Measurements from ENCODE around the gene HABP4.

HABP4 gene

DNA sequence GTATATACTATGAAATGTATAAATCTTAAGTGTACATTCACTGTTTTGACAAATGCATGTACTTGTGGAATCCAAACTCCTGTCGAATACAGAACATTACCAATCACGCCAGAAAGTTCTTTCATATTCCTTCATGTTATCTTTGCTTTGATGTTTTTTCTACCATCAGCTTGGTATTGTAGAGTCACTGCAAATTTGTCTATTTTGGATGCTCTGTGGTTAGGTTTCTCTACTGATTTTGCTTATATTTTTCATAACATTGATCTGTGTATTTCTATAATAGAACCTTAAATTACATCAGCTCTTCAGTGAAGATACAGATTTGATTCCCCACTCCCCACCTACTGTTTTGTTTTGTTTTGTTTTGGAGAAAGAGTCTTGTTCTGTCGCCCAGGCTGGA is 30.8 kb downstream of the HABP4 start:
- Histone ChIP-seq H3K9ac (no peak overlapping the region), H3K9me3 (ENCODE audit: control insufficient read depth, low read length) (no peaks in the 10 kb centered on the region), H3K36me3 (ENCODE audit: control insufficient read depth, insufficient read depth, low read length) (no peaks in the 10 kb centered on the region), H3K79me2 (no peaks in the 10 kb centered on the region), H3K27me3 (ENCODE audit: control insufficient read depth, insufficient read depth, low read length) (no peaks in the 10 kb centered on the region), H3K4me3 (ENCODE audit: low read depth, low read length) (no peak overlapping the region), H3K4me1 (no peaks in the 10 kb centered on the region), H3K4me2 (ENCODE audit: low read length) (no peak overlapping the region), H2AFZ (no peak overlapping the region), H3K27ac (no peak overlapping the region)
- TF ChIP-seq, protein P1, sequence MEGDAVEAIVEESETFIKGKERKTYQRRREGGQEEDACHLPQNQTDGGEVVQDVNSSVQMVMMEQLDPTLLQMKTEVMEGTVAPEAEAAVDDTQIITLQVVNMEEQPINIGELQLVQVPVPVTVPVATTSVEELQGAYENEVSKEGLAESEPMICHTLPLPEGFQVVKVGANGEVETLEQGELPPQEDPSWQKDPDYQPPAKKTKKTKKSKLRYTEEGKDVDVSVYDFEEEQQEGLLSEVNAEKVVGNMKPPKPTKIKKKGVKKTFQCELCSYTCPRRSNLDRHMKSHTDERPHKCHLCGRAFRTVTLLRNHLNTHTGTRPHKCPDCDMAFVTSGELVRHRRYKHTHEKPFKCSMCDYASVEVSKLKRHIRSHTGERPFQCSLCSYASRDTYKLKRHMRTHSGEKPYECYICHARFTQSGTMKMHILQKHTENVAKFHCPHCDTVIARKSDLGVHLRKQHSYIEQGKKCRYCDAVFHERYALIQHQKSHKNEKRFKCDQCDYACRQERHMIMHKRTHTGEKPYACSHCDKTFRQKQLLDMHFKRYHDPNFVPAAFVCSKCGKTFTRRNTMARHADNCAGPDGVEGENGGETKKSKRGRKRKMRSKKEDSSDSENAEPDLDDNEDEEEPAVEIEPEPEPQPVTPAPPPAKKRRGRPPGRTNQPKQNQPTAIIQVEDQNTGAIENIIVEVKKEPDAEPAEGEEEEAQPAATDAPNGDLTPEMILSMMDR (IDR thresholded peaks at IDR 0.05) = no peak

DNA sequence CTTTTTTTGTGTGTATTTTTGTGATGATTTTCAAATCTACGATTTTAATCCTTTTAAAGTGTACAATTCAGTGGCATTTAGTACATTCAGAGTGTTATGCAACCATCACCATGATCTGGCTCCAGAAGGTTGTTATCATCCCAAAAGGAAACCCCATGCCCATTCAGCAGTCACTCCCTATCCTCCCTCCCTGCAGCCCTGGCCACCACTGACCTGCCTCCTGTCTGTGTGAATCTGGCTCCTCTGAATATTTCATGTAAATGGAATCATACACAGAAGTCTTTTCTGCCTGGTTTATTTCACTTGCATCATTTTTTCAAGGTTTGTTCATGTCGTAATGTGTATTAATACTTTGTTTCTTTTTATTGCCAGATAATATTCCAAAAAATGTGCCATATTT is 32.5 kb downstream of the HABP4 start:
- Histone ChIP-seq H3K4me1 (no peaks in the 10 kb centered on the region), H3K27ac (no peak overlapping the region), H3K27me3 (ENCODE audit: control insufficient read depth, insufficient read depth, low read length) (no peaks in the 10 kb centered on the region), H3K4me3 (ENCODE audit: low read depth, low read length) (no peak overlapping the region), H3K9ac (no peak overlapping the region), H3K4me2 (ENCODE audit: low read length) (no peak overlapping the region), H2AFZ (no peak overlapping the region), H3K79me2 (no peaks in the 10 kb centered on the region), H3K36me3 (ENCODE audit: control insufficient read depth, insufficient read depth, low read length) (no peaks in the 10 kb centered on the region), H3K9me3 (ENCODE audit: control insufficient read depth, low read length) (no peaks in the 10 kb centered on the region)
- TF ChIP-seq, protein P1 (IDR thresholded peaks at IDR 0.05) = no peak

GRCh38 chr9:96483197-96483596 is 33.2 kb downstream of the HABP4 start:
- no peaks in the 10 kb centered on the region for H3K79me2 ChIP-seq
- no peak overlapping the region for H3K4me3 ChIP-seq (ENCODE audit: low read depth, low read length)
- TF ChIP-seq, protein P1 (IDR thresholded peaks at IDR 0.05) = no peak
- H3K4me1 ChIP-seq = no peaks in the 10 kb centered on the region
- H3K9ac ChIP-seq = no peak overlapping the region
- H3K27ac ChIP-seq = no peak overlapping the region
- H3K9me3 ChIP-seq (ENCODE audit: control insufficient read depth, low read length) = no peaks in the 10 kb centered on the region
- H3K36me3 ChIP-seq (ENCODE audit: control insufficient read depth, insufficient read depth, low read length) = no peaks in the 10 kb centered on the region
- no peak overlapping the region for H2AFZ ChIP-seq
- no peak overlapping the region for H3K4me2 ChIP-seq (ENCODE audit: low read length)
- no peaks in the 10 kb centered on the region for H3K27me3 ChIP-seq (ENCODE audit: control insufficient read depth, insufficient read depth, low read length)

- no peak overlapping the region for H3K4me3 ChIP-seq (ENCODE audit: low read depth, low read length)
- H2AFZ ChIP-seq = no peak overlapping the region
- H3K9me3 ChIP-seq (ENCODE audit: control insufficient read depth, low read length) = no peaks in the 10 kb centered on the region
- H3K27ac ChIP-seq = no peak overlapping the region
- no peaks in the 10 kb centered on the region for H3K4me1 ChIP-seq
- H3K4me2 ChIP-seq (ENCODE audit: low read length) = no peak overlapping the region
- TF ChIP-seq, protein P1 (IDR thresholded peaks at IDR 0.05) = no peak
- H3K27me3 ChIP-seq (ENCODE audit: control insufficient read depth, insufficient read depth, low read length) = no peaks in the 10 kb centered on the region
- H3K9ac ChIP-seq = no peak overlapping the region
- no peaks in the 10 kb centered on the region for H3K36me3 ChIP-seq (ENCODE audit: control insufficient read depth, insufficient read depth, low read length)
- no peaks in the 10 kb centered on the region for H3K79me2 ChIP-seq
Measured at GRCh38 chr9:96483733-96484390, 33.9 kb downstream of the HABP4 start.

GRCh38 chr9:96484521-96484931 is 34.6 kb downstream of the HABP4 start:
- H2AFZ ChIP-seq = no peak overlapping the region
- no peak overlapping the region for H3K27ac ChIP-seq
- no peaks in the 10 kb centered on the region for H3K4me1 ChIP-seq
- no peaks in the 10 kb centered on the region for H3K27me3 ChIP-seq (ENCODE audit: control insufficient read depth, insufficient read depth, low read length)
- H3K4me3 ChIP-seq (ENCODE audit: low read depth, low read length) = no peak overlapping the region
- H3K9me3 ChIP-seq (ENCODE audit: control insufficient read depth, low read length) = no peaks in the 10 kb centered on the region
- TF ChIP-seq, protein P1 (IDR thresholded peaks at IDR 0.05) = no peak
- no peaks in the 10 kb centered on the region for H3K79me2 ChIP-seq
- H3K9ac ChIP-seq = no peak overlapping the region
- no peaks in the 10 kb centered on the region for H3K36me3 ChIP-seq (ENCODE audit: control insufficient read depth, insufficient read depth, low read length)
- H3K4me2 ChIP-seq (ENCODE audit: low read length) = no peak overlapping the region

Measured in parathyroid adenoma (tissue), 2 donors.